ENCODE results near the gene H1-8.
"Not testable (repeated sequence)": the region's sequence is repeated elsewhere in the genome, so short reads cannot be mapped to it uniquely, and the experiment has no call there.

H1-8 gene

GRCh38 chr3:129507181-129507831 lies 35.7 kb upstream of the H1-8 start:
- POLR2A ChIA-PET, result no interaction called here
- DNase-seq (ENCODE audit: extremely low spot score), result no peak
- TF ChIP-seq CTCF (IDR thresholded peaks at IDR 0.05; ENCODE audit: control extremely low read depth, extremely low read depth, low read depth, missing control alignments), result no peak
- CTCF ChIA-PET, result interaction anchor here (1.3 kb wide), 1 partner anchor 17 kb away, joined by 4 read pairs; no protein-coding TSS in a partner anchor

- no peak for DNase-seq (ENCODE audit: extremely low spot score)
- ChIA-PET CTCF (interaction anchor here (1.3 kb wide), 1 partner anchor 20 kb away, joined by 3 read pairs; no protein-coding TSS in a partner anchor), POLR2A (no interaction called here)
- no peak for TF ChIP-seq CTCF (IDR thresholded peaks at IDR 0.05; ENCODE audit: control extremely low read depth, extremely low read depth, low read depth, missing control alignments)
These were observed 30.4 kb upstream of the H1-8 start for GRCh38 chr3:129512595-129512994.

- no peak for TF ChIP-seq CTCF (IDR thresholded peaks at IDR 0.05; ENCODE audit: control extremely low read depth, extremely low read depth, low read depth, missing control alignments)
- POLR2A ChIA-PET, result no interaction called here
- CTCF ChIA-PET, result interaction anchor here (1.3 kb wide), 1 partner anchor 10 kb away, joined by 6 read pairs; no protein-coding TSS in a partner anchor
- no peak for DNase-seq (ENCODE audit: extremely low spot score)
These were observed 29.3 kb upstream of the H1-8 start for GRCh38 chr3:129513705-129514104.

- ChIA-PET POLR2A (no interaction called here), CTCF (interaction anchor here (1.3 kb wide), 1 partner anchor 9 kb away, joined by 6 read pairs; no protein-coding TSS in a partner anchor)
- DNase-seq (ENCODE audit: extremely low spot score), result no peak
- no peak for TF ChIP-seq CTCF (IDR thresholded peaks at IDR 0.05; ENCODE audit: control extremely low read depth, extremely low read depth, low read depth, missing control alignments)
These were observed 28.9 kb upstream of the H1-8 start for GRCh38 chr3:129514110-129514509.

- CTCF ChIA-PET, result interaction anchor here (1.3 kb wide), 1 partner anchor 9 kb away, joined by 6 read pairs; no protein-coding TSS in a partner anchor
- POLR2A ChIA-PET, result no interaction called here
- no peak for TF ChIP-seq CTCF (IDR thresholded peaks at IDR 0.05; ENCODE audit: control extremely low read depth, extremely low read depth, low read depth, missing control alignments)
- no peak for DNase-seq (ENCODE audit: extremely low spot score)
These were observed 28.4 kb upstream of the H1-8 start for GRCh38 chr3:129514563-129514962.

- CTCF ChIA-PET, result interaction anchor here (1.3 kb wide), 1 partner anchor 8 kb away, joined by 6 read pairs; no protein-coding TSS in a partner anchor
- POLR2A ChIA-PET; DNase-seq (ENCODE audit: extremely low spot score): not testable (repeated sequence)
These were observed 27.7 kb upstream of the H1-8 start for GRCh38 chr3:129515108-129515820.

GRCh38 chr3:129515821-129516432 lies 27.0 kb upstream of the H1-8 start:
- CTCF ChIA-PET; DNase-seq (ENCODE audit: extremely low spot score); POLR2A ChIA-PET: not testable (repeated sequence)
